Posterior vena cava (tissue), 2 donors: Measurements from ENCODE around the gene LCN9. TPM values are rescaled to one million over a fixed set of nuclear protein-coding genes. Genes with fewer than 3 reads are reported as not detected.
"Not testable (repeated sequence)": the region's sequence is repeated elsewhere in the genome, so short reads cannot be mapped to it uniquely, and the experiment has no call there.

ENCODE experiments used
- DNase-seq: peaks from one replicate; pipeline ENCODE4 v3.0.0-alpha.2; 2020; ENCODE audit warnings: low spot score
- intact Hi-C, 2 donors: fragments of 100-400 bp; cut with DNase I; formaldehyde crosslinking; loops; one replicate each; pipeline versions ENCODE4 v1.14.1 to v1.14.2; 2022 to 2023
- long read RNA-seq, 2 donors: library from polyadenylated mRNA; unstranded; transcript quantifications; one replicate each; pipeline ENCODE4 v2.0.0, GENCODE V29; 2020 to 2021
- total RNA-seq, 2 donors: library from RNA; stranded (reverse); fragmentation: NEBNext Ultra II Directional; extraction: Animal tissue kit (Norgen Biotek cat#: 25700); gene quantifications; one replicate each; pipeline ENCODE4 v1.2.1, GENCODE V29; 2021
- donor health status: DM: yes; HTN: yes; CAD: no.
- donor health status: DM: yes; HTN: yes; CAD: no.

The LCN9 gene, protein sequence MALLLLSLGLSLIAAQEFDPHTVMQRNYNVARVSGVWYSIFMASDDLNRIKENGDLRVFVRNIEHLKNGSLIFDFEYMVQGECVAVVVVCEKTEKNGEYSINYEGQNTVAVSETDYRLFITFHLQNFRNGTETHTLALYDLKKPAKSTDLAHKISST
- not detected for total RNA-seq
- long read RNA-seq, donor 1, result 0 reads
- long read RNA-seq, donor 2, result 0 reads

DNA sequence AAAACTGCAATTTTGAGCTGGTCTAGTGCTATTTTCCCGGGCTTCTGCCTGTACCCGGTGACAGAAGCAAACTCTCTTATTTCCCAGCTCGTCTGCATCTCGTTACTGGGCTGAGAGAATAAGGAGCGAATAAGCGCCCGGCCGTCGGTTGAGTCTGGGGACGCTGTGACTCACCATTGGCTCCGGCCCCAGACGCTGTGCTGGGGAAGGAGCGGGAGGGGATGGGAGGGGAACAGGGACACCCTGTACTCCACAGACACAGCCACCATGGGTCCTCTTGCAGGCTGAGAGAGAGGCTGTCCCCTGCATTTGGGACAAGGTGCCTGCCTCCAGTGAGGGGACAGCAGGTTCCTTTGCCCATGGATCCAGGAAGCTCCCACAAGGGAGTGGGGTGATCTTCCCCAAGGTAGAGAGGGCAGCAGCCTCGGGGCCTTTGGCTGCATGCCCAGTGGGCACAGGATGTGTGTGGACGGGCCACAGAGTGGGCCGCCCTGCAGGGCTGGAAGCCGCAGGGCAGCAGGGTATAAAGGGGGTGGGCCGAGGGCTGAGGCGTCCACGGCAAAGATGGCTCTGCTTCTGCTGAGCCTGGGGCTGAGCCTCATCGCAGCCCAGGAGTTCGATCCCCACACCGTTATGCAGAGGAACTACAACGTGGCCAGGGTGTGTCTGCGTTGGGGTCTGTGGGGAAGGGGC is at the start of gene LCN9:
Gene LCN9, plus strand, starts transcription at position 552 of the 693 bp plus-strand sequence. Its CDS starts 13 bp downstream, at position 565.
- intact Hi-C loops, result no loop called here

DNA sequence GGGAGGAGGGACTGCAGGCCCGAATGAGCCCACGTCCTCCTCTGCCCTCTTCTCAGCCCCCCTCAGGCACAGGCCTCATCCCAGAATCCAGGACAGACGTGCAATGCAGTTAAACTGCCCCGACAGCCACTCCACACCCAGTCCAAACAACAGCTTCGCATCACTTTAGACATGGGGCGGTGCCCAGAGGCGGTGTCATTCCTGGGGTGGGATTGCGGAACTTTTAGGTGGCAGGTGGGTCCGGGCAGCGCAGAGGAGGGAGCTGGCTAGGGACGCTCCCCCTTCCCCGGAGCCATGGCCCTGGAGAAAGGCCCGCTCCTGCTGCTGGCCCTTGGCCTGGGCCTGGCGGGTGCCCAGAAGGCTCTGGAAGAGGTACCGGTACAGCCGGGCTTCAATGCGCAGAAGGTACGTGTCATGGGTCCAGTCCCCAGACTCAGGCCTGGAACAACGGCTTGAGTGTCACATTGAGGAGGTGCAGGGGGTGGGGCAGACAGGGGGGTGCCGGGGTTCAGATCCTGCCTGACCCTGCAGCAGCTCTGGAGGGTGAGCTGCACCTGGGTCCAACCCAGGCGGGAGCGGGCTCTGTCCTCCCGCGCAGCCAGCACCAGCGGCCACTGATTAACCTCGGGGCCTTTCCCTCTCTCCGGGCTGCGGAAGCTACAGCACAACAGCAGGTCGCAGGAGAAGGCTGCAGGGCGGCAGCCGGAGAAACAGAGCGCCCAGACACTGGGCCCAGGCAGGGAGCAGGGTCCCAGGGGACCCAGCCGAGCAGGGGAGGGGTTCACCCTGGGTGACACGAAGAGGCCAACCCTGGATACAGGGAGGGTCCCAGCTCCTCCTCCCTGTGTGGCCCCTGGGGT is 48.9 kb upstream of the LCN9 start:
- DNase-seq, result no peak
- intact Hi-C loops, result no loop called here

More for the DNA sequence above, at the start of gene LCN9:
- no peak for DNase-seq

DNA sequence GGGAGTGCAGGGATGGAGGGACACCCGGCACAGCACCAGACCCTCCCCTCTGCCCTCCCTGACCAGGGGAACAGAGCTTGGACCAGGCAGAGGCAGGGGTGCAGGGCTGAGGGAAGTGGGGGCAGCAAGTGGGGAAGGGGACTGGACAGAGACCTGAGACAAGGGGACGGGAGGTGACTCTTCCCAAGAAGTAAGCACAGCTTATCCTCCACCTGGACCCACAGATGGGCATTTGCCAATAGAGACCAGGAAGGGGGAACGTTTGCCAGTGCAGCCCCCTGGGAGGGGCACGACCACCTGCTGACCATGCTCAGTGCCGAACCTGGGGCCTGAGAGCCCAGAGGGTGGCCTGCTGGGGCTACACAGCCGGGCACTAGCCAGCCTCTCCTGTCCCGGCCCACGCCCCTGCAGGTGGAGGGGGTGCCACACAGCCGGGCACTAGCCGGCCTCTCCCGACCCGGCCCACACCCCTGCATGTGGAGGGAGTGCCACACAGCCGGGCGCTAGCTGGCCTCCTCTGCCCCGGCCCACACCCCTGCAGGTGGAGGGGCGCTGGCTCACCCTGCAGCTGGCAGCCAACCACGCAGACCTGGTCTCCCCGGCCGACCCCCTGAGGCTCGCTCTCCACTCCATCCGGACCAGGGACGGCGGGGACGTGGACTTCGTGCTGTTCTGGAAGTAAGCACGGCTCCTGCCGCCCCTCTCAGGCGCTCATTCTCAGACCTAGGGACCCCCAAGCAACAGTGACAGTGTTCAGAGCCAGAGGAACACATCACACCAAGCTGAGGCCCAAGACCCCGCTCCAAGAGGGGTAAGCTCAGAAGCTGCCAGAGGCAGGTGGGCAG is 48.1 kb upstream of the LCN9 start:
- DNase-seq, result no peak
- intact Hi-C loops, result no loop called here

DNA sequence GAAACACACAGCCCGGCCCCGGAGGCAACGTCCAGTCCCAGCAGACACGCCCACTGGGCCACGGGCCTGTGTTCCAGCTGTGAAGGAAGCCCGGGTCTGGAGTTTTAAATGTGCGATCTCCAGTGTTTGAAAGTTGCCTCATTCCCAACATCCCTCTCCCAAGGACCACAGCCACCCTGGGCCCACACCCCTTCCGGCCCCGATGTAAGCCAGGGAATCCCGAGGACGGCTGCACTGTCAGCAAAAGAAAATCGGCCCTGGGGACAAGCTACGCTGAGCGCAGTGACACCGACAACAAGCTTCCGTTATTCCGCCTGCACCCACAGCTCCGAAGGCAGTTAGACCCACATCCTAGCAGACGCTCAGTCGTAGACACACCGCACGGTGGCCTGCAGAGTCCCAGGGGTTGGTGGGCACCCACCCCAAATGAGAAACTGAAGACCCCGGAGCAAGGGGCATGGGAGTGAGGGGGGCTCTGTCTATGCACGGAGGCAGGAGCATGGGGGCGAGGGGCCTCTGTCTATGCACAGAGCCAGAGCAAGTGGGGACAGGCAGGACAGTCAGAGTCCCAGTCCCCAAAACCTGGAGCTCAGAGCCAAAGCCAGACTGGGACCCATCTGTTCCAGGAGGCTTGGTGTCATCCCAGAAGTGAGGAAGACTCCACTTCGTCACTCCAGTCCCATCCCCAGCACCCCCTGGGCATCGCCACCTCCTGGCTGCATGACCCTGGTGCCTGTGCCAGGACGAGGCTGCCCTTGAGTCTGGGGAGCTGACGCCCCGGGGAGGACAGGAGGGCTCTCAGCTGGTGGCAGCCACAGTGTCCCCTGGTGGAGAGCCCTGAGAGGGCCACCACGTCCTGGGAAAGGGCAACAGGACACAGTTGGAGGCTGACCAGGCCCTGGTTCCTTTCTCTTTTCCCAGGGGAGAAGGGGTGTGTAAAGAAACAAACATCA is 47.2 kb upstream of the LCN9 start:
- intact Hi-C loops, result no loop called here
- DNase-seq, result no peak

DNA sequence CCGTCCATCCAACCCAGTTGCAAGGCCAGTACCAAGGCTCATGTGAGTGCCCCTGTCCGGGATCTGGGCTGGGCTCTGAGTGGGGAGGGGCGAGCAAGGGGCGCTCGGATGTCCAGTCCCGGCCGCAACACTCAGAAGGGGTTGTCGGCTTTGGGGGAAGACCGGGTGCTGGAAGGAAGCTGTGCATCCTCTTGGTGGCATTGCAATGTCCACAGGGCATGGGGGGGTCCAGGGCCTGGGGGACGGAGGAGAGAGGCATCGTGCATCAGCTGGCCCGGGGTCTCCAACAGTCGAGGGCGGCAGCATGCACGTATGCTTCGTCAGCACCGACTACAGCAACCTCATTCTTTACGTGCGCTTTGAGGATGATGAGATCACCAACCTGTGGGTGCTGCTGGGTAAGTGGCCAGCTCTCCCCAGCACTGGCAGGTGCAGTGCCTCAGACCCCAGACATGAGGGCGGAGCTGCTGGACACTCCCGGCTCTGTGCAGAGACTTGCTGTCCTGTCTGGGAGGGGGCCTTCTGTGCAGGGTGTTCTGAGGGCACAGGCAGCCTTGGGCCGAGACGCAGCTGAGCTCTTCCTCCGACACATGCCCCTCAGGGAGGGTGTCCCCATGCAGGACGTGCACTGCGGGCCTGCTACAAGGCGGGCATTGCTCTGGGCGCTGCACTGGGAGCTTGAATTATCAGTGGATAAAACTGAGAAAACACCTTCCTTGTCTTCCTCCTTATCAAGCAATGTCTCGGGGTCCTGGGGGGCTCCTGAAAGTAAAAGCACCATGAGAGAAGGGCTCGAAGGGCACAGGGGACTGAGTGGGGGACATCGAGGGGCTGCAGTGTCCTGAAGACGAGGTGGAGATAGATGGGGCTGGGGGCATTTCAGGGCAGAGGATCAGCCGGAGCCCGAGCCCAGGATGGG is 46.2 kb upstream of the LCN9 start:
- intact Hi-C loops, result no loop called here
- no peak for DNase-seq

DNA sequence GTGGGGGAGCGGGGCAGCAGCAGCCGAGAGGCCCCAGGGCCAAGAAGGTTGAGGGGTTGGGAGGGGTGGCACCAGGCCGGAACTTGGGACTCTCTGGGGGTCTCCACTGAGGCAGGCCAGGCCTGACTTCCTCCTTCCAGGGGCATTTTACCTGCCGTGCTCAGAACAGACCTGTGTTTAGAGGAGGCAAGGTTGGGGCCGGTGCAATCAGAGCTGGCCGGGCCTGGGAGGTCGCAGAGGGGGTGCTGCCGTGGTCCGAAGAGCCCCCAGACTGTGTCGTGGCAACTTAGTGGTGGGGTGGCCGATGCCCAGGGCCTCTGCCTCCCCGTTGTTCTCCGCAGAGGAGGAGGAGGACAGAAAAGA is 45.6 kb upstream of the LCN9 start:
- DNase-seq, result no peak
- intact Hi-C loops, result no loop called here

DNA sequence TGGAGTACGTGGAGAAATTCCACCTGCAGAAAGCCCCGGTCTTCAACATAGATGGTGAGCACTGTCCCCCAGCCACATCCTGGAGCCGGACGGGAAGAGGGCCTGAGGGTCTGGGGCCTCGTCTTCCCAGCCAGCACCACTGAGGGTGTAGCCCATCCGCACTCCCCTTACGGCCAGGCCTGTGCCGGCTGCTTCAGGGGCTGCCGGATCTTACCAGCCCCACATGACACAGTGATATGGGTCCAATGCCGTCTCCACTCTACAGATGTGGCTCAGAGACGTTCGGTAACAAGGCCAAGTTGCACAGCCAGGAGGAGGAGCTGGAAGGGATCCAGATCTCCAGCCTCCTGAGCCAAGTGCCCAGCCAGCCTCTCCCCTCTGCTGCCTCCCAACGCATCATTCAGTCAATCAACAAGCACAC is 45.1 kb upstream of the LCN9 start:
- DNase-seq, result no peak
- intact Hi-C loops, result no loop called here

DNA sequence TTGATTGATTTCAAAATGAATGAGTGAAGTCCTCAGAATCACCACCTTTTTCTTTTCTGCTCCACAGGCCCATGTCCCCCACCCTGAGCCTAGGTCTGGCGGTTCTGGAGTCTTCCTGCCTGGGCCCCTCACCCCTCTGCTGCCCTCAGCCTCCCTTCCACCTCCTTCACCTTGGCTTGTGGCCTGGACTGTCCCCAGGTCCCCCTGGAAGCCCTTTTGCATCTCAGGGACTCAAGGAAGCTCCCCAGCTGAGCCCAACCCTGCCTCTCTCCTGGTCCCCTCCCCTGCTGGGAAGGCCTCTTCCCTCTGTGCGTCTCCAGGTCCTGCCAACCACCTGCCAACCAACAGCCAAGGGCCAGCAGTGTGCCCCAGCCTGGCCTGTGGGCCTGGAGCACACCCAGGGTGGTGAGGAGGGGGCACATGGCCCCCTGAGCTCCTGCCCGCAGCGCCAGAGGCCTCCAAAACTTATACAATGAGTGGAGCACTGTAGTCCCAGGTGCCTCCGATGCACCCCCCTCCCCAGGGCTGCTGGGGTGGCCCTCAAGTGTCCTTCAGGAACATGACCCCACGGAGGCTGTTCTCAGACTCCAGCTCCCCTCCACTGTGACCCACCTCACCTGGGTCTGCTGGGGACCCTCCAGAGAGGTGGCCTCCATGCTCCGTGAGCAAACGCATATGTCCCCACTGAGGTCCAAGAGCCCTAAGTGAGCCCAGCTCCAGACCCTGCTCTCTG is 44.1 kb upstream of the LCN9 start:
- no peak for DNase-seq
- intact Hi-C loops, result no loop called here

DNA sequence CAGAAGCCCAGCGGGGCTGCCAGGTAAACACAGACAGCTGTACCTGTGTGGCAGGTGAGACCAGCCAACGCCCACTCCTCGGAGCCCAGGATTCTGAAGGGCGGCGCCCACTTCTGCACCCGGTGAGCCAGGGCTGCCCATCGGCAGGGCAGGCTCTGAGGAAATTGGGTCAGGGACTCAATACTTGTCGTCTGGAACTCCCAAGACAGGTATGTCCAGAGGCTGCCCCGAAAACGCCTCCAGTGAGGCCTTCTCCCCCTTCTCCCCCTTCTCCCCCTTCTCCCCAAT is 43.6 kb upstream of the LCN9 start:
- DNase-seq, result no peak
- intact Hi-C loops, result no loop called here

DNA sequence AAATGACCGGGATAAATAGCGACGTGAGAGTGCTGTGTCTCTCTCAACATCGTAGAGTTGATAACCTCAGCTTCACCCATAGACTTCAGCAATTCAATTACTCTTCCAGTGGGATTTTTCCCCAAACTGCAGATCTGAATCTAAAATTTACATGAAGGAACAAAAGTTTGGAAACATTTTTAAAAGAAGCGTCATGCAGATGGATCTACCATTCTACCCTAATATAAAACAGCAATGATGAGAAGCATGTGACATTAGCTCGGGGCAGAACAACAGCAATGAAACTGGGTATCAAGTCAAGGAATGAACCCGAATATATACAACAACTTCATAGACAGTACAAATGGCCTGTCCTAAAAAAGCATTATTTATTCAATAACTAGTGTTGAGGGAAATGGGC is 42.6 kb upstream of the LCN9 start:
- DNase-seq, result no peak
- intact Hi-C loops, result no loop called here

DNA sequence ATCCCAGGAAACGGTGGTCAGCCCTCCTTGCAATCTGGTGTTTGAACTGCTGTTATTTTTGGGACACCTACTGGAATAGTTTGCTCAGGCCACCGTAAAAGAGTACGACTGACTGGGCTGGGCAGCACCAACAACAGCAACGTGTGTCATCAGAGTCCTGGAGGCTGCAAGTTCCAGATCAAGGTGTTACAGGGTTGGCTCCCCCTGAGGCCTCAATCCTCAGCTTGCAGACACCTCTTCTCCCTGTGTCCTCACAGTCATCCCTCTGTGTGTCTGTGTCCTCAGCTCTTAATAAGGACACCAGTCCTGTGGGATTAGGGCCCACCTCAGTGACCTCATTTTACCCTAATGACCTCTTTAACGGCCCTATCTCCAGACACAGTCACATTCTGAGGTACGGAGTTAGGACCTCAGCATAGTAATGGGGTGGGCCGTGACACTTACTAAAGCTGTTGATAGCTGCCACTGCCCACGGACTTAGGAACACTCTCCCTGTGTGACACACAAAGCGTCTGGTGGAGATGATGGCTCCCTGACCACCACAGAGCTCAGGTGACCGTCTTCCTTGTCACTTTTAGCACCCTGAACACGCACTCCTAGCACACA is 40.6 kb upstream of the LCN9 start:
- intact Hi-C loops, result no loop called here
- DNase-seq, result no peak

DNA sequence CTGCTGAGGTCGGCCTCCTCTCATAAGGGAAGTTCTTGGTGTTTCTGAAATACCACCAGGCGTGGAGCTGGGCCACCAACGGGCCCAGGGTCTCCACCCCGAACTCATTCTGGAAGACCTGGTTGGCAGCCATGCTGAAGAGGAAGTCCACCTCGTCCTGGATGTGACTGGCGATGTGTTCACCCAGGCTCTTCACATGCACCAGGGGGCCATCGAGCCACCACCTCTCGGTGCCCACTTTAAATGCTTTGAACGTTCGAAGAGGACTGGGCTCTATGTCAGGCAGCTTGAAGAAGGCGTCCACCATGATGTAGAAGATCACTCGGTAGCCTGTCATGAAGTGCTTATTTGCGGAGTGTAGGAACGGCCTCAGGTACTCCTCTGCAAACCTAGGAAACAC is 38.8 kb upstream of the LCN9 start:
- DNase-seq, result no peak

DNA sequence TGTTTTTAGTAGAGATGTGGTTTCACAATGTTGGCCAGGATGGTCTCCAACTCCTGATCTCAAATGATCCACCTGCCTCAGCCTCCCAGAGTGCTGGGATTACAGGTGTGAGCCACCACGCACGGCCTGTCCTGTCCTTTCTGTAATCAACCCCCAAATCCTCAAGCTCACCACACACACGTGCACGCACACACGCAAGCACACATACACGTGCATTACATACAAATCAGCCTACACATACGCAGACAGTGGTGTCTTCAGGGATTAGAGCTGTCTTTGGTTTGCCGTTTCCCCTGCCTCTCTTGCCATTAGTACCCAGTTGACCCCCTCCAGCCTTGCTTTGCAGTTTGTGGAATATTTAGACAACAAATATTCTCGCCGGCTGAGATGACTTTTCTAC is 30.3 kb upstream of the LCN9 start:
- intact Hi-C loops, result no loop called here
- no peak for DNase-seq

More for the DNA sequence above, 38.8 kb upstream of the LCN9 start:
- intact Hi-C loops, result no loop called here

DNA sequence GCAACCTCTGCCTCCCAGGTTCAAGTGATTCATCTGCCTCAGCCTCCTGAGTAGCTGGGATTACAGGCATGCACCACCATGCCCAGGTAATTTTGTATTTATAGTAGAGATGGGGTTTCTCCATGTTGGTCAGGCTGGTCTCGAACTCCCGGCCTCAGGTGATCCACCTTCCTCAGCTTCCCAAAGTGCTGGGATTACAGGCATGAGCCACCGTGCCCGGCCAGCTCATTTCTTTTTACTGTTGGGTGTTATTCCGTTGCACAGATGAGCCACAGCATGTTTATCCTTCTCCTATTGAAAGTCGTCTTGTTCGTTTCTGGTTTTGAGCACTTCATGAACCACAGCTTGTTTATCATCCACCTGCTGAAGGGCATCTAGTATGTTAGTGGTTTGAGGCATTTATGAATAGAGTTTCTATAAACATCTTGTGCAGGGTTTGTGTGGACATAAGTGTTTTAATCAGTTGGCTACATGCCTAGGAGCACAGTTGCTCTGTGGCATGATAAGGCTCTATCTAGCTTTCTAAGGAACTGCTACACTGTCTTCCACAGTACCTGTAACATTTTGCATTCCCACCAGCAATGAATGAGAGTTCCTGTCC is 26.1 kb upstream of the LCN9 start:
- intact Hi-C loops, DNase-seq: not testable (repeated sequence)

DNA sequence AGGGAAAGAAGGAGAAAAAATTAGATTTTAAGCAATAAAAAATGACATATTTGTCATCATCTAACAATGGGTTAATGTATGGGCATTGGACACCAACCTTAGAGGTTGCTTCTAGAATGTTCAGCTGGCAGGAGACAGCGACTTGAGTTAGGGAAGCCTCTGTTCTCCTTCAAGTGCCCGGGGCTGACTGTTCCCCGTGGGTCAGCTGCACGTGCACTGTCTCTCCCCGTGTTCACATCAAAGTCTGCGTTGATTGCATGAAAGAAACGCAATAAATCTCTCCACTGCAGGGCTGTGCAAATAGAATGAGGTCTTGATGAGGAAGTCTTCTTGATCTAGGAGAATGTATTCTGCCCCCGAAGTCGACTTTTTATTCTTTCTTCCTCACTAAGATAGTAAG is 23.9 kb upstream of the LCN9 start, which contains the start of gene GLT6D1:
Gene GLT6D1, minus strand, starts transcription at position 345 of the 400 bp plus-strand sequence. CDS start 353 bp downstream, outside the sequence.
- intact Hi-C loops, result no loop called here
- no peak for DNase-seq

DNA sequence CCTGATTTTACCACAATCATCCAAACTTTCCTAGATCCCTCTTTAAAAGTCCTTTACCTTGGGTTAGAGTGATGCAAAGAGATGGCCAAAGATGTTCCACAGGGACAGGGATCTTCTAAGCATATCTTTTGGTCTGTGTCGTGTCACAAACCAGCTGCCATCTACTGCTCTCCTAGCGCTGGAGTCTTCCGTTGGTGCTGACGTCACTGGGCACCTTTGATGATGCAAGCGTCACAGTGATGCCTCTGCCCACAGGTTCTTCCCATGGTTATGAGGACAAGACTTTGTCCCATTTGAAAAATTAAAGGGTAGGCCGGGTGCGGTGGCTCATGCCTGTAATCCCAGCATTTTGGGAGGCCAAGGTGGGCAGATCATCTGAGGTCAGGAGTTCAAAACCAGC is 22.1 kb upstream of the LCN9 start:
- DNase-seq, result no peak
- intact Hi-C loops, result no loop called here
